Measurements from ENCODE around the gene CBLB. TPM values are rescaled to one million over a fixed set of nuclear protein-coding genes. Genes with fewer than 3 reads are reported as not detected.

Gene CBLB
- total RNA-seq, 4 donors from 2014 or later, result 17.0 to 33.8 (median 23.0) TPM

GRCh38 chr3:105722943-105723556 lies 145.8 kb downstream of the CBLB start:
- intact Hi-C loops (cut with DNase I; ENCODE audit: low total_unique reads), result no loop called here
- DNase-seq (ENCODE audit: low spot score in 2 of 2), result no peak
- TF ChIP-seq CTCF (IDR thresholded peaks at IDR 0.05), result no peak
- no peak for TF ChIP-seq POLR2A (IDR thresholded peaks at IDR 0.05)
- 72 to 75% methylated on average over 3 of the region's 3 CpGs for WGBS, 2 donors
- no peak overlapping the region for H3K4me3 ChIP-seq (ENCODE audit: low read depth, poor library complexity, severe bottlenecking)

DNA sequence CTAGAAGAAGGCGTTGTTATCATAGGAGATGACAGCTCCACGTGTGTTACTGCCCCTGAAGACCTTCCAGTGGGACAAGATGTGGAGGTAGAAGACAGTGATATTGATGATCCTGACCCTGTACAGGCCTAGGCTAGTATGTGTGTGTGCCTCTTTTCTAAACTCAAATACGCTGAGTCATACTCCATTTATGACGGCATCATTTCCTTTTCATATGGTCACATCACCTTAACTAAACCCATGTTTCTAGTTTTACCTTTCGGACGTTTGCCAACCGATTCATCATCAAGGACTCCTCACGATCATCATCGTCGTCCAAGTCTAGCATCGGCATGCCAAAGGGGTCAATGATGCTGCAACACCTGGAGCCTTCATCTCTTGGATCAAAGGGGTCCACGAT lies 149.0 kb downstream of the CBLB start:
- H3K4me3 ChIP-seq (ENCODE audit: low read depth, poor library complexity, severe bottlenecking), result no peak overlapping the region
- no peak for TF ChIP-seq POLR2A (IDR thresholded peaks at IDR 0.05)
- no peak for TF ChIP-seq CTCF (IDR thresholded peaks at IDR 0.05)
- intact Hi-C loops (cut with DNase I; ENCODE audit: low total_unique reads), result no loop called here
- 89% methylated on average over 12 of the region's 12 CpGs for WGBS, 2 donors
- DNase-seq (ENCODE audit: low spot score in 2 of 2), result no peak

DNA sequence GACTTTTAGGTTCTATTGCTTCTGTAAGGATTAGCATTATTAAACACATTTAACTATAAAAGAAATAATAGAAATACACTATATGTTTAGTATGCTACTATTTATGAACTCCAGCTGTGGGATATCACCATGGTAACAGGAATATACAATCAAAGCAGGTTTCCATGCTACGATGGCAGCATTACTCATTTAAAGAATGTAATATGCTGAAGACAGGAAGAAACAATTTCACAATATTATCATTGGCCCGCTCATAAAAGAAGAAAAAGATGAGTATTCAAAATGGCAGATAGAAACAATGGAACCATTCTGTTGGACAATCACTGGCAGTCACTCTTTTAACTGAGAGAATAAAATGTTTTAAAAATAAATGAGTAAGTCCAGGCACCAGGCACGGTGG lies 153.4 kb downstream of the CBLB start:
- intact Hi-C loops (cut with DNase I; ENCODE audit: low total_unique reads), result no loop called here
- WGBS, 2 donors, result 62 to 73% methylated on average over 3 of the region's 3 CpGs
- no peak overlapping the region for H3K4me3 ChIP-seq (ENCODE audit: low read depth, poor library complexity, severe bottlenecking)
- TF ChIP-seq CTCF (IDR thresholded peaks at IDR 0.05) (no peak), POLR2A (IDR thresholded peaks at IDR 0.05) (no peak)
- no peak for DNase-seq (ENCODE audit: low spot score in 2 of 2)

DNA sequence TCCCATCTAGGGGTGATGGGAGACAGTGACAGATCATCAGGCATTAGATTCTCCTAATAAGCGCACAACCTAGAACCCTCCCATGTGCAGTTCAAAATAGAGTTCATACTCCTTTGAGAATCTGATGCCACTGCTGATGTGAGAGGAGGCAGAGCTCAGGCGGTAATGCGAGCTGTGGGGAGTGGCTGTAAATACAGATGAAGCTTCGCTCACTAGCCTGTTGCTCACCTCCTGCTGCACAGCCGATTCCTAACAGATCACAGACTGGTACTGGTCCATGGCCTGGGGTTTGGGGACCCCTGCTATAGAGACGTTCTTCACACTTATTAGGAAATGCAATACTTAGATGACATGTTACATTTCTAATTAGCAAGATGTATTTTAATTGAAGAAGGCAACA lies 154.4 kb downstream of the CBLB start:
- 95 to 96% methylated on average over 6 of the region's 6 CpGs for WGBS, 2 donors
- intact Hi-C loops (cut with DNase I; ENCODE audit: low total_unique reads), result no loop called here
- TF ChIP-seq POLR2A (IDR thresholded peaks at IDR 0.05), result no peak
- no peak for TF ChIP-seq CTCF (IDR thresholded peaks at IDR 0.05)
- H3K4me3 ChIP-seq (ENCODE audit: low read depth, poor library complexity, severe bottlenecking), result no peak overlapping the region
- DNase-seq (ENCODE audit: low spot score in 2 of 2), result no peak

- TF ChIP-seq CTCF (IDR thresholded peaks at IDR 0.05), result no peak
- TF ChIP-seq POLR2A (IDR thresholded peaks at IDR 0.05), result no peak
- WGBS, 2 donors, result 83 to 85% methylated on average over 1 of the region's 1 CpG
- DNase-seq (ENCODE audit: low spot score in 2 of 2), result no peak
- no peak overlapping the region for H3K4me3 ChIP-seq (ENCODE audit: low read depth, poor library complexity, severe bottlenecking)
- intact Hi-C loops (cut with DNase I; ENCODE audit: low total_unique reads), result no loop called here
Observed at GRCh38 chr3:105708980-105709379, 159.8 kb downstream of the CBLB start.

- DNase-seq (ENCODE audit: low spot score in 2 of 2), result no peak
- WGBS, 2 donors, result 93 to 97% methylated on average over 2 of the region's 2 CpGs
- TF ChIP-seq POLR2A (IDR thresholded peaks at IDR 0.05) (no peak), CTCF (IDR thresholded peaks at IDR 0.05) (no peak)
- H3K4me3 ChIP-seq (ENCODE audit: low read depth, poor library complexity, severe bottlenecking), result no peak overlapping the region
- intact Hi-C loops (cut with DNase I; ENCODE audit: low total_unique reads), result no loop called here
Observed at GRCh38 chr3:105707009-105707408, 161.8 kb downstream of the CBLB start.
